ENCODE results near the gene TFEC.

DNA sequence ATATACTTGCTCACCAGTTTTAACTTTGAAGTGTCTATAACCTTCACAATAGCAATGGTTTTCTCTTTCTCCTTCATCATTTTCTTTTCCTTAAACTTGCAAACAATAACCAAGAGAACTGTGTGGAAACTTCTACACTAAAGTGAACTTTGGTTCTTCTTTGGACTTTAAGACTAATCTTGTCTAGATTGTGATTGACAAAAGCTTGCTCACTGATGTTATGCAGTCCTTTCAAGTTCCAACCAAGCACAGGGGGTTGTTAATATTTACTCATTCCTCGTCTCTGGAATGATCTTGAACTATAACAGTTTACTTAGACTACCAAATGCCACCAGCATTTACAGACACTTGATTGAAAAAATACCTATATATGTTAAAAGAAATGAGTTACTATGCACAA lies 62.4 kb downstream of the TFEC start:
- TF ChIP-seq, protein P1, sequence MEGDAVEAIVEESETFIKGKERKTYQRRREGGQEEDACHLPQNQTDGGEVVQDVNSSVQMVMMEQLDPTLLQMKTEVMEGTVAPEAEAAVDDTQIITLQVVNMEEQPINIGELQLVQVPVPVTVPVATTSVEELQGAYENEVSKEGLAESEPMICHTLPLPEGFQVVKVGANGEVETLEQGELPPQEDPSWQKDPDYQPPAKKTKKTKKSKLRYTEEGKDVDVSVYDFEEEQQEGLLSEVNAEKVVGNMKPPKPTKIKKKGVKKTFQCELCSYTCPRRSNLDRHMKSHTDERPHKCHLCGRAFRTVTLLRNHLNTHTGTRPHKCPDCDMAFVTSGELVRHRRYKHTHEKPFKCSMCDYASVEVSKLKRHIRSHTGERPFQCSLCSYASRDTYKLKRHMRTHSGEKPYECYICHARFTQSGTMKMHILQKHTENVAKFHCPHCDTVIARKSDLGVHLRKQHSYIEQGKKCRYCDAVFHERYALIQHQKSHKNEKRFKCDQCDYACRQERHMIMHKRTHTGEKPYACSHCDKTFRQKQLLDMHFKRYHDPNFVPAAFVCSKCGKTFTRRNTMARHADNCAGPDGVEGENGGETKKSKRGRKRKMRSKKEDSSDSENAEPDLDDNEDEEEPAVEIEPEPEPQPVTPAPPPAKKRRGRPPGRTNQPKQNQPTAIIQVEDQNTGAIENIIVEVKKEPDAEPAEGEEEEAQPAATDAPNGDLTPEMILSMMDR (conservative IDR thresholded peaks at IDR 0.05; ENCODE audit: low read depth in 2 of 2) = no peak
- TF ChIP-seq POLR2AphosphoS5 (IDR thresholded peaks at IDR 0.05; ENCODE audit: low read depth) (no peak), EZH2phosphoT487 (IDR thresholded peaks at IDR 0.05; ENCODE audit: unreplicated experiment) (no peak), CREB1 (CRISPR knock-in tag; IDR thresholded peaks at IDR 0.05; ENCODE audit: low read depth) (no peak), EZH2 (IDR thresholded peaks at IDR 0.05; ENCODE audit: low read depth, unreplicated experiment) (no peak), JUNB (IDR thresholded peaks at IDR 0.05; ENCODE audit: unreplicated experiment) (no peak), REST (IDR thresholded peaks at IDR 0.05; ENCODE audit: unreplicated experiment) (no peak), ETS1 (IDR thresholded peaks at IDR 0.05) (no peak), STAT1 (IDR thresholded peaks at IDR 0.05; ENCODE audit: unreplicated experiment) (no peak), ZNF114 (CRISPR knock-in tag; IDR thresholded peaks at IDR 0.05) (no peak), ZNF462 (CRISPR knock-in tag; IDR thresholded peaks at IDR 0.05) (no peak), NANOG (IDR thresholded peaks at IDR 0.05; ENCODE audit: borderline replicate concordance) (no peak)

All from GM23338 (cell line).